ENCODE results near the gene PLD6.

- TF ChIP-seq CTCF (IDR thresholded peaks at IDR 0.05 in 4 of 5, conservative IDR thresholded peaks at IDR 0.05 in 1 of 5) (no peak), POLR2A (IDR thresholded peaks at IDR 0.05) (no peak)
Measured at GRCh38 chr17:17227608-17228520, 21.7 kb upstream of the PLD6 start.
